Endothelial cell of umbilical vein (primary cell): Measurements from ENCODE around the gene SLC11A2.

Experiments used
- CTCF ChIP-seq, 2 donors: IDR thresholded peaks; 1 replicate in 1 of 2; 2 replicates in 1 of 2; pipeline ENCODE4 v1.5.1; 2011; ENCODE audit warnings: low read length in 2 of 2, mild to moderate bottlenecking in 2 of 2, moderate library complexity in 2 of 2, control low read depth in 1 of 2, inconsistent platforms in 1 of 2, low read depth in 1 of 2; ENCODE audit not compliant: insufficient read depth in 1 of 2; ENCODE audit errors: extremely low read depth in 1 of 2
- EZH2 ChIP-seq: IDR thresholded peaks from 2 replicates; pipeline ENCODE4 v1.6.1; 2012; ENCODE audit warnings: borderline replicate concordance, low read depth, mild to moderate bottlenecking, moderate library complexity, low read length, inconsistent platforms; ENCODE audit not compliant: severe bottlenecking
- JUN ChIP-seq: IDR thresholded peaks from 2 replicates; pipeline ENCODE4 v1.6.1; 2011; ENCODE audit warnings: borderline replicate concordance, low read depth; ENCODE audit not compliant: insufficient read length, insufficient read depth
- MYC ChIP-seq: IDR thresholded peaks from one replicate; pipeline ENCODE4 v1.6.1; 2011; ENCODE audit warnings: mild to moderate bottlenecking, low read depth, low read length
- POLR2A ChIP-seq: IDR thresholded peaks from 2 replicates; pipeline ENCODE4 v1.6.1; 2012; ENCODE audit warnings: low read depth, mild to moderate bottlenecking, control low read depth, low read length

GRCh38 chr12:50955288-50955687, 70.9 kb downstream of the SLC11A2 start:
- TF ChIP-seq CTCF (IDR thresholded peaks at IDR 0.05; ENCODE audit: extremely low read depth in 1 of 2, insufficient read depth in 1 of 2, low read depth in 1 of 2, low read length in 2 of 2) (no peak), POLR2A (no peak), MYC (no peak), JUN (no peak), EZH2 (no peak)
